PFSK-1 (cell line): ENCODE measurements around the gene FAM3A.

Experiments used
- FOXP2 ChIP-seq: optimal IDR thresholded peaks from 2 replicates; pipeline ENCODE3; 2011; ENCODE audit warnings: borderline replicate concordance, control low read depth, inconsistent platforms; ENCODE audit not compliant: insufficient read depth; ENCODE audit errors: extremely low read length, extremely low read depth
- POLR2AphosphoS5 ChIP-seq: IDR thresholded peaks from 2 replicates; pipeline ENCODE4 v1.6.1; 2012; ENCODE audit warnings: low read depth, mild to moderate bottlenecking, control low read depth, low read length, moderate library complexity
- SIN3A ChIP-seq: IDR thresholded peaks from 2 replicates; pipeline ENCODE4 v1.6.1; 2012; ENCODE audit warnings: mild to moderate bottlenecking, low read length, moderate library complexity, borderline replicate concordance; ENCODE audit not compliant: insufficient read depth
- TAF1 ChIP-seq: IDR thresholded peaks from 2 replicates; pipeline ENCODE4 v1.6.1; 2012; ENCODE audit warnings: low read length, control low read depth, borderline replicate concordance; ENCODE audit not compliant: insufficient read depth
- TF ChIP-seq, protein P1 (sequence below), 2 experiments: IDR thresholded peaks; 2 replicates each; pipeline versions ENCODE4 v1.6.1 to v1.8.0; 2011 to 2012; ENCODE audit warnings: low read depth in 2 of 2, low read length in 2 of 2, control low read depth in 1 of 2, inconsistent platforms in 1 of 2, mild to moderate bottlenecking in 1 of 2, moderate library complexity in 1 of 2; ENCODE audit not compliant: insufficient read depth in 1 of 2

FAM3A gene

DNA sequence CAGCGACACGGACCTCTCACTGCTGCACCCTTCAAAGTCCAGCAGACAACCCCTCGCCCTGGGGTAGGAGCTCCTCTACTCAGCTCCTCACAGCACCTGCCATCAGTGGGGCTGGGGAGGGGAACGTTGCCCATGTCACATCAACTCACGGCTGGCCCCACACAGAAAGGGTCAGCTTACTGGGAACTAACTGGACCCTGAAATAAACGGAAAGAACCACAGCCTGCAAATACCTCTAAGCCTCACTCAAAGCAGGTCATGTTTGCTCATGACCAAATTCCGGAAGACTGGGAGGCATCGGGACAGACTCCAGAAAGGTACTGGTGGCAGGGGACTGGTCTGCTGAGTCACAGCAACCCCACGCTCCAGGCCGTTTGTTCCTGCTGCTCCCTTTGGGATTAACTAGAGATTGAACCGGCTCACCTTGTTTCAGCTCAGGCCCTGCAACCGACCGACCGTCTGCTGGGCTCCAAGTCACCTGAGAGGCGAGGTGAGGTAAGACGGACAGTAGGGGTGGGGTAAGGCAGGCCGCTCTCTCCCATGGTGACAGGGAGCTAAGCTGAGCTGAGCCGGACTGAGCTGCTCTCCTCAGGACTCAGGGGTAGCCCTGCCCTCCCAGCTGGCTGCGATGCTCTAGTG lies 25.0 kb upstream of the FAM3A start:
- TF ChIP-seq FOXP2 (no peak), POLR2AphosphoS5 (no peak), TAF1 (no peak), SIN3A (no peak)
- TF ChIP-seq, protein P1, sequence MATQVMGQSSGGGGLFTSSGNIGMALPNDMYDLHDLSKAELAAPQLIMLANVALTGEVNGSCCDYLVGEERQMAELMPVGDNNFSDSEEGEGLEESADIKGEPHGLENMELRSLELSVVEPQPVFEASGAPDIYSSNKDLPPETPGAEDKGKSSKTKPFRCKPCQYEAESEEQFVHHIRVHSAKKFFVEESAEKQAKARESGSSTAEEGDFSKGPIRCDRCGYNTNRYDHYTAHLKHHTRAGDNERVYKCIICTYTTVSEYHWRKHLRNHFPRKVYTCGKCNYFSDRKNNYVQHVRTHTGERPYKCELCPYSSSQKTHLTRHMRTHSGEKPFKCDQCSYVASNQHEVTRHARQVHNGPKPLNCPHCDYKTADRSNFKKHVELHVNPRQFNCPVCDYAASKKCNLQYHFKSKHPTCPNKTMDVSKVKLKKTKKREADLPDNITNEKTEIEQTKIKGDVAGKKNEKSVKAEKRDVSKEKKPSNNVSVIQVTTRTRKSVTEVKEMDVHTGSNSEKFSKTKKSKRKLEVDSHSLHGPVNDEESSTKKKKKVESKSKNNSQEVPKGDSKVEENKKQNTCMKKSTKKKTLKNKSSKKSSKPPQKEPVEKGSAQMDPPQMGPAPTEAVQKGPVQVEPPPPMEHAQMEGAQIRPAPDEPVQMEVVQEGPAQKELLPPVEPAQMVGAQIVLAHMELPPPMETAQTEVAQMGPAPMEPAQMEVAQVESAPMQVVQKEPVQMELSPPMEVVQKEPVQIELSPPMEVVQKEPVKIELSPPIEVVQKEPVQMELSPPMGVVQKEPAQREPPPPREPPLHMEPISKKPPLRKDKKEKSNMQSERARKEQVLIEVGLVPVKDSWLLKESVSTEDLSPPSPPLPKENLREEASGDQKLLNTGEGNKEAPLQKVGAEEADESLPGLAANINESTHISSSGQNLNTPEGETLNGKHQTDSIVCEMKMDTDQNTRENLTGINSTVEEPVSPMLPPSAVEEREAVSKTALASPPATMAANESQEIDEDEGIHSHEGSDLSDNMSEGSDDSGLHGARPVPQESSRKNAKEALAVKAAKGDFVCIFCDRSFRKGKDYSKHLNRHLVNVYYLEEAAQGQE (IDR thresholded peaks at IDR 0.05; ENCODE audit: insufficient read depth in 1 of 2, low read depth in 2 of 2, low read length in 2 of 2) = no peak

DNA sequence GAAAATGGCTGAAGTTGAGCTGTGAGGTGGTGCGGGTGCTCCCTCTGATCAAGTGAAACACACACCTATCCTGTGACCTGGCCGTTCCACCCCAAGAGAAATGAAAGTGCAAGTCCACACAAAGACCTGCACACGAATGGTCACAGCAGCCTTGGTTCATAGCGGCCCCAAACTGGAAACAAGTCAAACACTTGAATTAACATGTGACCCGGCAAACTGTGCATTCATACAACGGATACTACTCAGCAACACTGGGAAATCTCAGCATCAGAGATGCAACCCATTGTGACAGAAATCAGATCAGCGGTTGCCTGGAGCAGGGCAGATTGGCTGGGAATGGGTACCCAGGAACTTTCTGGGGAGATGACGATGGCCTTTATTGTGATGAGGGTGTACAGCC lies 23.0 kb upstream of the FAM3A start:
- no peak for TF ChIP-seq FOXP2
- TF ChIP-seq SIN3A = no peak
- TF ChIP-seq POLR2AphosphoS5 = no peak
- TF ChIP-seq, protein P1 (IDR thresholded peaks at IDR 0.05; ENCODE audit: insufficient read depth in 1 of 2, low read depth in 2 of 2, low read length in 2 of 2) = no peak
- no peak for TF ChIP-seq TAF1

DNA sequence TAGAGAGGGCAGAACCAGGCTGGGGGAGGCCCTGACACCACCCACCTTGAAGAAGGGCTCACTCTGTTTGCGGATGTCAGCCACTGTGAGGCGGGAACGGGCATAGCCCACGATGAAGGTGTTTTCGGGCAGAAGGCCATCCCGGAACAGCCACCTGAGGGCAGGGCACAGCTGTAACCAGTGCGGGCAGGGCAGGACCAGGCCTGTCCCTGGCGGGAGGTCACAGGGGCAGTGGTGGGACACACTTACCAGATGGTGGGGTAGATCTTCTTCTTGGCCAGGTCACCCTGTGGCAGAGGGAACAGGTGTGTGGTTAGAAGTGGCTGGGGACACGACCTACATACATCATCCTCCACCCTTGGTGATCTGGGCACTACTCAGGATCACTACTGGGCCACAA lies 19.9 kb upstream of the FAM3A start:
- TF ChIP-seq, protein P1 (IDR thresholded peaks at IDR 0.05; ENCODE audit: insufficient read depth in 1 of 2, low read depth in 2 of 2, low read length in 2 of 2) = no peak
- TF ChIP-seq TAF1 = no peak
- no peak for TF ChIP-seq POLR2AphosphoS5
- no peak for TF ChIP-seq FOXP2
- no peak for TF ChIP-seq SIN3A

DNA sequence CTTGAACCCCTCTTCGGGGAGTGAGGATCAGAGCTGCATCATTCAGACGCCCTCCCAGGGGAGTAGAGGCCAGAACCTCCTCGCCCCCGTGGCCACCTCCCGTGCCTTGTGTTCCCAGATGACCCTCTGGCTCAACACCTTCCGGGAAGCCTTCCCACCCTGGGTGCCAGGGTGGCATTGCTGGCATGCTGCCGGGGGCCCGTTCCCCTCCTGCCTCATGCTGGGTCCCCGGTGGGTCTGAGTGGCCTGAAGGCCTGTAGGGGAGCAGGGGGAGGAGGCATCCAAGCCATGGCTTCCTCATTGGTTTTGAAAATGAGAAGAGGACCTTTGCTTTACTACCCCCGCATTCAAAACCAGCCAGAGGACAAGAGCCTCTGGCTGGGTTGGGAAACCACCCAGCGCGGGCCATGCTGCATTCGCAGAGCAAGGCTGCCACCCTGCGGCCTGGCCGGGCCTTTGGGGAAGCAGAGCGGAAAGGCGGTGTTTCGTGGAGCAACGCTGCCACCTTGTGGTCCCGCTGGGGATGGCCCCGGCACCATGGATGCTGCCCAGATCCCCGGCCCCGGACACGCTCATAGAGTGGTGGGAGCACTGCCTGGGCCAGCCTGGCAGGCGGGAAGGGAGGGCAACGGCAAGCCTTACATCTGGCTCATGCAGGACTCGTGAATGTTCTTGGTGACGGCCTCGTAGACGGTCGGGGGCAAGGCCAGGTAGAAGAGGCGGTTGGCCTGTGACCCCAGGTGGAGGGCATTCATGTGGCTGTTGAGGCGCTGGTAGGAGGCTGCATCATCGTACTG lies 18.7 kb upstream of the FAM3A start:
- TF ChIP-seq, protein P1 (IDR thresholded peaks at IDR 0.05; ENCODE audit: insufficient read depth in 1 of 2, low read depth in 2 of 2, low read length in 2 of 2) = no peak
- no peak for TF ChIP-seq POLR2AphosphoS5
- no peak for TF ChIP-seq TAF1
- TF ChIP-seq SIN3A = no peak
